SK-N-SH treated with all-trans-retinoic acid at 6 μM for 48 hours (cell line): ENCODE results near the gene MS4A2.

Experiments used
- ATAC-seq: fragments of 200-7000 bp; cut with Tn5 transposase; 3 replicates; pipeline ENCODE4 v1.9.1; 2020; ENCODE audit warnings: mild to moderate bottlenecking, moderate library complexity
- ESRRG ChIP-seq: fragments of 250-450 bp; sonication (Bioruptor Pico); IDR thresholded peaks from 2 replicates; pipeline ENCODE4 v1.6.1; 2021; ENCODE audit warnings: mild to moderate bottlenecking
- GLIS3 ChIP-seq: fragments of 250-450 bp; sonication (Bioruptor Pico); IDR thresholded peaks from 2 replicates; pipeline ENCODE4 v1.5.0; 2020; ENCODE audit warnings: mild to moderate bottlenecking, moderate library complexity
- OSR1 ChIP-seq: fragments of 250-450 bp; sonication (Bioruptor Pico); IDR thresholded peaks from 2 replicates; pipeline ENCODE4 v1.8.0; 2022; ENCODE audit warnings: moderate library complexity, mild to moderate bottlenecking, inconsistent platforms
- RARB ChIP-seq: fragments of 250-450 bp; sonication (Bioruptor Pico); IDR thresholded peaks from 2 replicates; pipeline ENCODE4 v1.8.0; 2021; ENCODE audit warnings: mild to moderate bottlenecking, moderate library complexity
- SNAI2 ChIP-seq: fragments of 250-450 bp; sonication (Bioruptor Pico); IDR thresholded peaks from 2 replicates; pipeline ENCODE4 v1.5.0; 2020; ENCODE audit warnings: mild to moderate bottlenecking, moderate library complexity
- TCF4 ChIP-seq: fragments of 250-450 bp; sonication (Bioruptor Pico); IDR thresholded peaks from 2 replicates; pipeline ENCODE4 v1.8.0; 2021; ENCODE audit warnings: mild to moderate bottlenecking, moderate library complexity, borderline replicate concordance
- TOX ChIP-seq: fragments of 250-450 bp; sonication (Bioruptor Pico); IDR thresholded peaks from 2 replicates; pipeline ENCODE4 v1.8.0; 2021; ENCODE audit warnings: mild to moderate bottlenecking, moderate library complexity, borderline replicate concordance
- ZC3H10 ChIP-seq: fragments of 250-450 bp; sonication (Bioruptor Pico); IDR thresholded peaks from 2 replicates; pipeline ENCODE4 v1.5.1; 2021; ENCODE audit warnings: mild to moderate bottlenecking, moderate library complexity
- ZFP3 ChIP-seq: fragments of 250-450 bp; sonication (Bioruptor Pico); IDR thresholded peaks from 2 replicates; pipeline ENCODE4 v1.5.0; 2020; ENCODE audit warnings: mild to moderate bottlenecking, moderate library complexity
- ZFP30 ChIP-seq: fragments of 450-650 bp; formaldehyde crosslinking; IDR thresholded peaks from 2 replicates; pipeline ENCODE4 v1.5.0; 2022; ENCODE audit warnings: mild to moderate bottlenecking, moderate library complexity
- ZNF565 ChIP-seq: fragments of 450-650 bp; formaldehyde crosslinking; conservative IDR thresholded peaks from 2 replicates; pipeline ENCODE4 v1.5.0; 2020; ENCODE audit warnings: low read depth, mild to moderate bottlenecking, moderate library complexity
- ZNF70 ChIP-seq: fragments of 450-650 bp; formaldehyde crosslinking; IDR thresholded peaks from 2 replicates; pipeline ENCODE4 v1.5.0; 2020; ENCODE audit warnings: mild to moderate bottlenecking, moderate library complexity
- ZNF8 ChIP-seq: fragments of 450-650 bp; formaldehyde crosslinking; IDR thresholded peaks from 2 replicates; pipeline ENCODE4 v1.5.0; 2020; ENCODE audit warnings: mild to moderate bottlenecking, moderate library complexity
- TF ChIP-seq, protein P1 (sequence below): fragments of 250-450 bp; sonication (Bioruptor Pico); IDR thresholded peaks from 2 replicates; pipeline ENCODE4 v1.5.0; 2020; ENCODE audit warnings: mild to moderate bottlenecking, moderate library complexity
- TF ChIP-seq, protein P2 (sequence below): fragments of 250-450 bp; sonication (Bioruptor Pico); IDR thresholded peaks from 2 replicates; pipeline ENCODE4 v1.5.1; 2020; ENCODE audit warnings: low read depth, mild to moderate bottlenecking, moderate library complexity
- TF ChIP-seq, protein P3 (sequence below): fragments of 250-450 bp; sonication (Bioruptor Pico); IDR thresholded peaks from 2 replicates; pipeline ENCODE4 v1.8.0; 2021; ENCODE audit warnings: low read depth, mild to moderate bottlenecking, moderate library complexity, borderline replicate concordance
- TF ChIP-seq, protein P4 (sequence below): fragments of 250-450 bp; sonication (Bioruptor Pico); IDR thresholded peaks from 2 replicates; pipeline ENCODE4 v1.5.1; 2021; ENCODE audit warnings: mild to moderate bottlenecking, moderate library complexity
- TF ChIP-seq, protein P5 (sequence below): fragments of 250-450 bp; sonication (Bioruptor Pico); IDR thresholded peaks from 2 replicates; pipeline ENCODE4 v1.8.0; 2020; ENCODE audit warnings: mild to moderate bottlenecking, moderate library complexity, borderline replicate concordance

Gene MS4A2

DNA sequence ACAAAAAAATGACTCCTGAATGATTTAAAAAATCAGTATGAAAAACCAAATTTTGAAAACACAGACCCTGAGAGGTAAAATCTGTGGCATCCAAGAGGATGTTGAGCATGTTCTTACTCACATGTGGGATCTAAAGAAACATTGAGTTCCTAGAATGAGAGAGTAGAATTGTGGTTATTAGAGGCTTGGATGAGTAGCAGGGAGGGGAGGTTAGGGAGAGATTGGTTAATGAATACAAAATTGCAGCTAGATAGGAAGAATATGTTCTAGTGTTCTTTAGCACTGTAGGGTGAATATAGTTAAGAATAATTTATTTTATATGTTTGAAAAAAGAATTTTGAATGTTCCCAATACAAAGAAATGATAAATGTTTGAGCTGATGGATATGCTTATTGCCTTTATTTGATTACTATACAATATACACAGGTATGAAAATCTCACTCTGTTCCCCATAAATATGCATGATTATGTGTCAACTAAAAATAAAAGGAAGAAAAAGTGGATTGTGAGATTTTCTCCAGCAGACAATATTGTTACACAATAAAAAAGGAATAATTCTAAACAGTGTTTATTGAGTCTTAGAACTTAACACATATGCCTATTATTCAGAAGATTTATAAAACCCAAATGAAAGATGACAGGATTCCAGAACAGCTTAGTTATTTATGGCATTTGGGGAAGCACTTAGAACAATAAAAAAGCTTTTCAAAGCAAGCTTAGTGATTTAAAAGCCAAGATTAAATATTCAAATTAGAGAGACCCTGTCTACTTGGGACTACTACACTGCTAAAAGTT is 28.7 kb downstream of the MS4A2 start (continued):
- TF ChIP-seq, protein P1, sequence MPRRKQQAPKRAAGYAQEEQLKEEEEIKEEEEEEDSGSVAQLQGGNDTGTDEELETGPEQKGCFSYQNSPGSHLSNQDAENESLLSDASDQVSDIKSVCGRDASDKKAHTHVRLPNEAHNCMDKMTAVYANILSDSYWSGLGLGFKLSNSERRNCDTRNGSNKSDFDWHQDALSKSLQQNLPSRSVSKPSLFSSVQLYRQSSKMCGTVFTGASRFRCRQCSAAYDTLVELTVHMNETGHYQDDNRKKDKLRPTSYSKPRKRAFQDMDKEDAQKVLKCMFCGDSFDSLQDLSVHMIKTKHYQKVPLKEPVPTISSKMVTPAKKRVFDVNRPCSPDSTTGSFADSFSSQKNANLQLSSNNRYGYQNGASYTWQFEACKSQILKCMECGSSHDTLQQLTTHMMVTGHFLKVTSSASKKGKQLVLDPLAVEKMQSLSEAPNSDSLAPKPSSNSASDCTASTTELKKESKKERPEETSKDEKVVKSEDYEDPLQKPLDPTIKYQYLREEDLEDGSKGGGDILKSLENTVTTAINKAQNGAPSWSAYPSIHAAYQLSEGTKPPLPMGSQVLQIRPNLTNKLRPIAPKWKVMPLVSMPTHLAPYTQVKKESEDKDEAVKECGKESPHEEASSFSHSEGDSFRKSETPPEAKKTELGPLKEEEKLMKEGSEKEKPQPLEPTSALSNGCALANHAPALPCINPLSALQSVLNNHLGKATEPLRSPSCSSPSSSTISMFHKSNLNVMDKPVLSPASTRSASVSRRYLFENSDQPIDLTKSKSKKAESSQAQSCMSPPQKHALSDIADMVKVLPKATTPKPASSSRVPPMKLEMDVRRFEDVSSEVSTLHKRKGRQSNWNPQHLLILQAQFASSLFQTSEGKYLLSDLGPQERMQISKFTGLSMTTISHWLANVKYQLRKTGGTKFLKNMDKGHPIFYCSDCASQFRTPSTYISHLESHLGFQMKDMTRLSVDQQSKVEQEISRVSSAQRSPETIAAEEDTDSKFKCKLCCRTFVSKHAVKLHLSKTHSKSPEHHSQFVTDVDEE (CRISPR knock-in tag), result no peak
- no peak for TF ChIP-seq RARB (CRISPR knock-in tag)

DNA sequence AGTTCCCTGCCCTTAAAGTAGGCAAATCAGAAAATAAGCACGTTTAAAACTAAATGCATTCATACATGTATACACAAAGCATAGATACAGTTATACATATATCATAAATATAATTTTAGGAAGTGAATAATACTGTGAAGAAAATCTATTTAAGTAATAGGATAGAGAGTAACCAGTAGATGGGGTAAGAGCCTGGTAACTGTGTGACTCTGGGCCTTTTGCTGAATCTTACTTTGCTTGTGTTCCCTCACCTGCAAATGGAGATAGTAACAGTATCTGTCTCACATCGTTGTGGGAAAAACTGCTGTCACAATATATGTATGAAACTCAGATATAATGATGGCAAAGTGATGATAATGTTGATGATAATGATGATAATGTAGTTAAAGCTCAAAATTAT is 29.9 kb downstream of the MS4A2 start:
- no peak for ATAC-seq
- TF ChIP-seq, protein P2, sequence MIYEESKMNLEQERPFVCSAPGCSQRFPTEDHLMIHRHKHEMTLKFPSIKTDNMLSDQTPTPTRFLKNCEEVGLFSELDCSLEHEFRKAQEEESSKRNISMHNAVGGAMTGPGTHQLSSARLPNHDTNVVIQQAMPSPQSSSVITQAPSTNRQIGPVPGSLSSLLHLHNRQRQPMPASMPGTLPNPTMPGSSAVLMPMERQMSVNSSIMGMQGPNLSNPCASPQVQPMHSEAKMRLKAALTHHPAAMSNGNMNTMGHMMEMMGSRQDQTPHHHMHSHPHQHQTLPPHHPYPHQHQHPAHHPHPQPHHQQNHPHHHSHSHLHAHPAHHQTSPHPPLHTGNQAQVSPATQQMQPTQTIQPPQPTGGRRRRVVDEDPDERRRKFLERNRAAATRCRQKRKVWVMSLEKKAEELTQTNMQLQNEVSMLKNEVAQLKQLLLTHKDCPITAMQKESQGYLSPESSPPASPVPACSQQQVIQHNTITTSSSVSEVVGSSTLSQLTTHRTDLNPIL, result no peak
- TF ChIP-seq ZFP3 (CRISPR knock-in tag) (no peak), ZNF565 (CRISPR knock-in tag) (no peak), ZFP30 (CRISPR knock-in tag) (no peak), ZNF70 (CRISPR knock-in tag) (no peak), TCF4 (CRISPR knock-in tag) (no peak), SNAI2 (CRISPR knock-in tag) (no peak)
- TF ChIP-seq, protein P3, sequence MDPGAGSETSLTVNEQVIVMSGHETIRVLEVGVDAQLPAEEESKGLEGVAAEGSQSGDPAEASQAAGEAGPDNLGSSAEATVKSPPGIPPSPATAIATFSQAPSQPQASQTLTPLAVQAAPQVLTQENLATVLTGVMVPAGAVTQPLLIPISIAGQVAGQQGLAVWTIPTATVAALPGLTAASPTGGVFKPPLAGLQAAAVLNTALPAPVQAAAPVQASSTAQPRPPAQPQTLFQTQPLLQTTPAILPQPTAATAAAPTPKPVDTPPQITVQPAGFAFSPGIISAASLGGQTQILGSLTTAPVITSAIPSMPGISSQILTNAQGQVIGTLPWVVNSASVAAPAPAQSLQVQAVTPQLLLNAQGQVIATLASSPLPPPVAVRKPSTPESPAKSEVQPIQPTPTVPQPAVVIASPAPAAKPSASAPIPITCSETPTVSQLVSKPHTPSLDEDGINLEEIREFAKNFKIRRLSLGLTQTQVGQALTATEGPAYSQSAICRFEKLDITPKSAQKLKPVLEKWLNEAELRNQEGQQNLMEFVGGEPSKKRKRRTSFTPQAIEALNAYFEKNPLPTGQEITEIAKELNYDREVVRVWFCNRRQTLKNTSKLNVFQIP (CRISPR knock-in tag), result no peak
- TF ChIP-seq, protein P4, sequence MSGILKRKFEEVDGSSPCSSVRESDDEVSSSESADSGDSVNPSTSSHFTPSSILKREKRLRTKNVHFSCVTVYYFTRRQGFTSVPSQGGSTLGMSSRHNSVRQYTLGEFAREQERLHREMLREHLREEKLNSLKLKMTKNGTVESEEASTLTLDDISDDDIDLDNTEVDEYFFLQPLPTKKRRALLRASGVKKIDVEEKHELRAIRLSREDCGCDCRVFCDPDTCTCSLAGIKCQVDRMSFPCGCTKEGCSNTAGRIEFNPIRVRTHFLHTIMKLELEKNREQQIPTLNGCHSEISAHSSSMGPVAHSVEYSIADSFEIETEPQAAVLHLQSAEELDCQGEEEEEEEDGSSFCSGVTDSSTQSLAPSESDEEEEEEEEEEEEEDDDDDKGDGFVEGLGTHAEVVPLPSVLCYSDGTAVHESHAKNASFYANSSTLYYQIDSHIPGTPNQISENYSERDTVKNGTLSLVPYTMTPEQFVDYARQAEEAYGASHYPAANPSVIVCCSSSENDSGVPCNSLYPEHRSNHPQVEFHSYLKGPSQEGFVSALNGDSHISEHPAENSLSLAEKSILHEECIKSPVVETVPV (CRISPR knock-in tag), result no peak
- TF ChIP-seq, protein P5, sequence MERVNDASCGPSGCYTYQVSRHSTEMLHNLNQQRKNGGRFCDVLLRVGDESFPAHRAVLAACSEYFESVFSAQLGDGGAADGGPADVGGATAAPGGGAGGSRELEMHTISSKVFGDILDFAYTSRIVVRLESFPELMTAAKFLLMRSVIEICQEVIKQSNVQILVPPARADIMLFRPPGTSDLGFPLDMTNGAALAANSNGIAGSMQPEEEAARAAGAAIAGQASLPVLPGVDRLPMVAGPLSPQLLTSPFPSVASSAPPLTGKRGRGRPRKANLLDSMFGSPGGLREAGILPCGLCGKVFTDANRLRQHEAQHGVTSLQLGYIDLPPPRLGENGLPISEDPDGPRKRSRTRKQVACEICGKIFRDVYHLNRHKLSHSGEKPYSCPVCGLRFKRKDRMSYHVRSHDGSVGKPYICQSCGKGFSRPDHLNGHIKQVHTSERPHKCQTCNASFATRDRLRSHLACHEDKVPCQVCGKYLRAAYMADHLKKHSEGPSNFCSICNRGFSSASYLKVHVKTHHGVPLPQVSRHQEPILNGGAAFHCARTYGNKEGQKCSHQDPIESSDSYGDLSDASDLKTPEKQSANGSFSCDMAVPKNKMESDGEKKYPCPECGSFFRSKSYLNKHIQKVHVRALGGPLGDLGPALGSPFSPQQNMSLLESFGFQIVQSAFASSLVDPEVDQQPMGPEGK (CRISPR knock-in tag), result no peak
- TF ChIP-seq, all 23 proteins: peak for 0

DNA sequence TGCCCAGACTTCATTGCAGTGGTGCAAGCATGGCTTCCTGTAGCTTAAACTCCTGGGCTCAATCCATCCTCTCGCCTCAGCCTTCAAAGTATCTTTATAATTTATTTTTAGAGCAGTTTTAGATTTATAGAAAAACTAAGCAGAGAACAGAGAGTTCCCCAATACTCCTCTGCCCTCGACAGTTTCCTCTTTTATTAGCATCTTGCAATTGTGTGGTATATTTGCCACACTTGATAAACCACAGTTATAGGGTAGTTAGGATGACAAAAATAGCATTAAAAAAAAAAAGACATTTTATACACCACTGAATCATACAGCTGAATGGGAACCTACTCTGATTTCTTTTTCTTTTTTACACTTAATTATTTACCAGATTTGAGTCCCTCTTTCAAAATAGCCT is 31.2 kb downstream of the MS4A2 start:
- no peak for TF ChIP-seq OSR1 (CRISPR knock-in tag)
- no peak for TF ChIP-seq ZFP3 (CRISPR knock-in tag)
- no peak for TF ChIP-seq GLIS3 (CRISPR knock-in tag)
- TF ChIP-seq ESRRG, result no peak
- TF ChIP-seq, protein P4 (CRISPR knock-in tag), result no peak
- TF ChIP-seq, protein P1 (CRISPR knock-in tag), result no peak
- TF ChIP-seq TOX (CRISPR knock-in tag), result no peak
- TF ChIP-seq, protein P2, result no peak
- no peak for TF ChIP-seq ZNF8 (CRISPR knock-in tag)
- TF ChIP-seq, protein P5 (CRISPR knock-in tag), result no peak
- TF ChIP-seq ZC3H10 (CRISPR knock-in tag), result no peak
- no peak for TF ChIP-seq RARB (CRISPR knock-in tag)
- ATAC-seq, result no peak
